ENCODE measurements around the gene ENSA.

Gene ENSA

DNA sequence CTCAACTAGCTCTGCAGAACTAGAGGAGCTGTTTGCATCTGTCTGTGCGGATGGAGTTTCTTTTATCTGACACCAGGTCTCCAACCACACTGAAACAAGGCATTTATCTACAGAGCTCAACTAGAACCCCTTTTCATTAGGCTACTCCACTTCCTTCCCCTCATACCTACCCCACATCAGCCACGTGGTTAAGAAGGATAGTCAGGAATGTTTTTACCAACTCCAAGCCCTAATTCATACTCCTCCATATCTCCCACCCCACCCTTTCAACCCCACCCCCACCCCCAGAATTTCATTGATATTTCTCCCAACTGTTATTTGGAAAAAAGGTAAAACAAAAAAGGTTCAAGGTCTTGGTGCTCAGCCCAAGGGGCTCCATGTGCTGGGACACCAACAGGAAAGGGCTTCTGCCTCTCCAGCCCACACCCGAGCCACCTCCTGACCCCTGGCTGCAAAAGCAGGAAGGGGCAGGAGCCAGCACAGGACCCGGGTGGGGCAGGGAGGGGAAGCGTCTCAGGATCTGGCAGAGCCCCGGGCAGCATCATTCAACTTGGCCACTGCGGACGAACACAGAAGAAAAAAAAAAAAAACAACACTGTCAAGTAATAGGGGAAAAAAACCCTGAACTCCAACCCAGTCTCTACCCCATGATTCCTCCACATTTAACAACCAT, 7.0 kb downstream of the ENSA start:
- H3K36me3 ChIP-seq (ENCODE audit: low read length) = peaks cover 34% of the 10 kb centered on the region
- H4K20me1 ChIP-seq (ENCODE audit: low read depth, low read length) = no peaks in the 10 kb centered on the region
- no peak overlapping the region for H2AFZ ChIP-seq (ENCODE audit: low read depth, low read length, severe bottlenecking)
- peaks cover 19% of the 10 kb centered on the region for H3K79me2 ChIP-seq (ENCODE audit: insufficient read depth, low read length)
- H3K4me3 ChIP-seq (ENCODE audit: insufficient read depth, low read length, poor library complexity, severe bottlenecking) = no peak overlapping the region
- H3K9me3 ChIP-seq (ENCODE audit: insufficient read depth, low read length) = no peaks in the 10 kb centered on the region
- no peaks in the 10 kb centered on the region for H3K9me2 ChIP-seq (replicated peaks; ENCODE audit: insufficient read depth, low read length)
- H3K9ac ChIP-seq (ENCODE audit: low read length) = no peak overlapping the region
- H3K27me3 ChIP-seq (ENCODE audit: low read length) = no peaks in the 10 kb centered on the region
- peaks cover 24% of the 10 kb centered on the region for H3F3A ChIP-seq (ENCODE audit: insufficient read depth)
- TF ChIP-seq, protein P1, sequence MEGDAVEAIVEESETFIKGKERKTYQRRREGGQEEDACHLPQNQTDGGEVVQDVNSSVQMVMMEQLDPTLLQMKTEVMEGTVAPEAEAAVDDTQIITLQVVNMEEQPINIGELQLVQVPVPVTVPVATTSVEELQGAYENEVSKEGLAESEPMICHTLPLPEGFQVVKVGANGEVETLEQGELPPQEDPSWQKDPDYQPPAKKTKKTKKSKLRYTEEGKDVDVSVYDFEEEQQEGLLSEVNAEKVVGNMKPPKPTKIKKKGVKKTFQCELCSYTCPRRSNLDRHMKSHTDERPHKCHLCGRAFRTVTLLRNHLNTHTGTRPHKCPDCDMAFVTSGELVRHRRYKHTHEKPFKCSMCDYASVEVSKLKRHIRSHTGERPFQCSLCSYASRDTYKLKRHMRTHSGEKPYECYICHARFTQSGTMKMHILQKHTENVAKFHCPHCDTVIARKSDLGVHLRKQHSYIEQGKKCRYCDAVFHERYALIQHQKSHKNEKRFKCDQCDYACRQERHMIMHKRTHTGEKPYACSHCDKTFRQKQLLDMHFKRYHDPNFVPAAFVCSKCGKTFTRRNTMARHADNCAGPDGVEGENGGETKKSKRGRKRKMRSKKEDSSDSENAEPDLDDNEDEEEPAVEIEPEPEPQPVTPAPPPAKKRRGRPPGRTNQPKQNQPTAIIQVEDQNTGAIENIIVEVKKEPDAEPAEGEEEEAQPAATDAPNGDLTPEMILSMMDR (IDR thresholded peaks at IDR 0.05; ENCODE audit: insufficient read depth, low read length, poor library complexity, severe bottlenecking) = no peak
- H3K4me2 ChIP-seq (ENCODE audit: low read depth, low read length, poor library complexity, severe bottlenecking) = peak overlapping the region; percentile 39
- H3K27ac ChIP-seq (ENCODE audit: low read depth, low read length) = peak overlapping the region; percentile 73

DNA sequence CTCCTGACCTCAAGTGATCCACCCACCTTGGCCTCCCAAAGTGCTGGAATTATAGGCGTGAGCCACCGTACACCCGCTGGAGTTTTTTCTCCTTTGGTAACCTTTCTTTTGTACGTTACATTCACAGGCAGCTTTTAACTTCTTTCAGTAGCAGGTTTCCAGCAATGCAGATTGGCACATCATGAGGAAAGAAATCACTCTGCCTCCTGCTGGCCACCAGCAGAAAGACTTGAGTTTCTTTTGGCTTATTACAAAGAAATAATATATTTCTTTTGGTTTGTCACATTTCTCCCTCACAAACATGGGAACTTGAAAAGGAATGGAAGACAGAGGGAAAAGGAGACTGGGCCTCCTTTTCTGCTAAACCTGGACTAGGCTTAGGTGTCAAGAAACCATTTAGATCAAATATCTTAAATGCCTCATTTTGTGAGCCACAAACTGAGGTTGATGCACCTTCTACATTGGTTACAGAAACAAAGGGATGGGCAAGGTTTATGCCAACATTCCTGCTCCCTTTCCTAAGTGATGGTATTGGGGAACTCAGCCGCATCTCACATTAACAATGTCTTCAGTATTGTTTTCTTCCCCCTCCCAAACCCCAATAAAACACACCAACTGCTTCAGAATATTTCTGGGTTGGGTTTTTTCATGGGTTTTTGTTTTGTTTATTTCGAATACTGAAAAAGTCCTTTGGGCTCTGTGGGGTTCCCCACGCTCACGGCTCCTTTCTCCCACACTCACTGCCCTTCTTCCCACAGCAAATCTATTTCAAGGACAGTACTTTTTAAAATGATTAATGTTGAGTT, 7.7 kb downstream of the ENSA start:
- H3K27ac ChIP-seq (ENCODE audit: low read depth, low read length) = peak overlapping the region; percentile 73
- peak overlapping the region; percentile 39 for H3K4me2 ChIP-seq (ENCODE audit: low read depth, low read length, poor library complexity, severe bottlenecking)
- peaks cover 12% of the 10 kb centered on the region for H3K79me2 ChIP-seq (ENCODE audit: insufficient read depth, low read length)
- H3K4me3 ChIP-seq (ENCODE audit: insufficient read depth, low read length, poor library complexity, severe bottlenecking) = no peak overlapping the region
- TF ChIP-seq EZH2phosphoT487 (conservative IDR thresholded peaks at IDR 0.05; ENCODE audit: low read length) = no peak
- TF ChIP-seq, protein P1 (IDR thresholded peaks at IDR 0.05; ENCODE audit: insufficient read depth, low read length, poor library complexity, severe bottlenecking) = peak; percentile 77
- peaks cover 28% of the 10 kb centered on the region for H3F3A ChIP-seq (ENCODE audit: insufficient read depth)
- H3K9me2 ChIP-seq (replicated peaks; ENCODE audit: insufficient read depth, low read length) = no peaks in the 10 kb centered on the region
- no peak overlapping the region for H3K9ac ChIP-seq (ENCODE audit: low read length)
- H3K36me3 ChIP-seq (ENCODE audit: low read length) = peaks cover 34% of the 10 kb centered on the region
- no peaks in the 10 kb centered on the region for H3K9me3 ChIP-seq (ENCODE audit: insufficient read depth, low read length)
- H2AFZ ChIP-seq (ENCODE audit: low read depth, low read length, severe bottlenecking) = no peak overlapping the region
- no peaks in the 10 kb centered on the region for H4K20me1 ChIP-seq (ENCODE audit: low read depth, low read length)
- no peaks in the 10 kb centered on the region for H3K27me3 ChIP-seq (ENCODE audit: low read length)

DNA sequence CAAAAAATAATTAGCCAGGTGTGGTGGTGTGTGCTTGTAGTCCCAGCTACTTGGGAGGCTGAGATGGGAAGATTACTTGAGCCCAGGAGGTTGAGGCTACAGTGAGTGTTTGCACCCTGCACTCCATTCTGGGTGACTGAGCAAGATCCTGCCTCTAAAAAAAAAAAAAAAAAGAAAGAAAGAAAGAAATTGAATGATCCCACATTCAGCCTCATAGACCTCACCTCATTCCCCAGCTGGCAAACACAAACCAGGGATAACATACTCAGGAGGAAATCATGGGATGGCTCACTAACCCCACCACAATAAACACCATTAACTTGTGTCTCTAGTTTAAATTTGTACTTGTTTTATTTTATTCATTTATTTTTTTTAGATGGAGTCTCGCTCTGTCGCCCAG, 8.5 kb downstream of the ENSA start:
- Histone ChIP-seq H3K9me3 (ENCODE audit: insufficient read depth, low read length) (no peaks in the 10 kb centered on the region), H3K4me3 (ENCODE audit: insufficient read depth, low read length, poor library complexity, severe bottlenecking) (no peak overlapping the region), H3K9ac (ENCODE audit: low read length) (no peak overlapping the region), H4K20me1 (ENCODE audit: low read depth, low read length) (no peaks in the 10 kb centered on the region), H3K79me2 (ENCODE audit: insufficient read depth, low read length) (peaks cover 5% of the 10 kb centered on the region; the same call in 1 of the 2 replicates), H3K27ac (ENCODE audit: low read depth, low read length) (peak overlapping the region; percentile 73), H3K27me3 (ENCODE audit: low read length) (no peaks in the 10 kb centered on the region), H3F3A (ENCODE audit: insufficient read depth) (peaks cover 34% of the 10 kb centered on the region), H3K4me2 (ENCODE audit: low read depth, low read length, poor library complexity, severe bottlenecking) (no peak overlapping the region), H2AFZ (ENCODE audit: low read depth, low read length, severe bottlenecking) (no peak overlapping the region), H3K36me3 (ENCODE audit: low read length) (peaks cover 28% of the 10 kb centered on the region), H3K9me2 (replicated peaks; ENCODE audit: insufficient read depth, low read length) (no peaks in the 10 kb centered on the region)
- TF ChIP-seq, protein P1 (IDR thresholded peaks at IDR 0.05; ENCODE audit: insufficient read depth, low read length, poor library complexity, severe bottlenecking) = no peak
